Kidney (tissue), 14 donors: ENCODE results near the gene DPH6. TPM values are rescaled to one million over a fixed set of nuclear protein-coding genes. Genes with fewer than 3 reads are reported as not detected.

ENCODE experiments used
- DNase-seq, 5 donors: peaks; one replicate each; pipeline ENCODE4 v3.0.0-alpha.2; 2013 to 2020
- FAIRE-seq: peaks from 2 replicates; lab custom pipeline; 2012; peaks lifted over from hg19 to GRCh38; lab: Jason Lieb, UNC
- H3K27ac ChIP-seq, 2 donors: one replicate each; pipeline ENCODE4 v1.7.0; 2013; ENCODE audit warnings: low read depth in 2 of 2, low read length in 2 of 2, inconsistent platforms in 1 of 2
- H3K27me3 ChIP-seq: one replicate; pipeline ENCODE4 v1.7.1; 2013; ENCODE audit warnings: low read length, inconsistent platforms; ENCODE audit not compliant: control insufficient read depth, insufficient read depth
- H3K36me3 ChIP-seq, 3 donors: one replicate each; pipeline versions ENCODE4 v1.7.0 to v1.7.1; 2013; ENCODE audit warnings: low read length in 3 of 3, control low read depth in 1 of 3, inconsistent platforms in 1 of 3; ENCODE audit not compliant: insufficient read depth in 3 of 3, control insufficient read depth in 2 of 3
- H3K4me1 ChIP-seq, 3 donors: one replicate each; pipeline versions ENCODE4 v1.7.0 to v1.7.1; 2013; ENCODE audit warnings: low read length in 3 of 3, inconsistent platforms in 1 of 3, low read depth in 1 of 3; ENCODE audit not compliant: control insufficient read depth in 2 of 3, insufficient read depth in 2 of 3
- H3K4me3 ChIP-seq, 3 donors: one replicate each; pipeline versions ENCODE4 v1.7.0 to v1.8.1; 2013; ENCODE audit warnings: low read length in 3 of 3, control low read depth in 1 of 3, inconsistent platforms in 1 of 3
- H3K9ac ChIP-seq, 3 donors: one replicate each; pipeline versions ENCODE4 v1.7.0 to v1.7.1; 2013; ENCODE audit warnings: low read length in 3 of 3, control low read depth in 1 of 3, inconsistent platforms in 1 of 3
- H3K9me3 ChIP-seq, 3 donors: one replicate each; pipeline versions ENCODE4 v1.7.0 to v1.7.1; 2013; ENCODE audit warnings: low read length in 3 of 3, control low read depth in 1 of 3, inconsistent platforms in 1 of 3; ENCODE audit not compliant: control insufficient read depth in 2 of 3, insufficient read depth in 1 of 3
- CTCF ChIP-seq: IDR thresholded peaks from 3 replicates; pipeline ENCODE4 v1.5.1; 2012; ENCODE audit warnings: mild to moderate bottlenecking, moderate library complexity, borderline replicate concordance; ENCODE audit not compliant: insufficient read depth; ENCODE audit errors: extremely low read depth
- intact Hi-C: fragments of 100-400 bp; cut with DNase I; formaldehyde crosslinking; loops from one replicate; pipeline ENCODE4 v1.11.1; 2022
- polyA plus RNA-seq: library from polyadenylated mRNA; stranded (reverse); fragments of 350-450 nt; fragmentation: Illumina TruSeq; extraction: RNeasy Lipid Tissue Mini Kit (QIAGEN cat#74804); gene quantifications from one replicate; pipeline ENCODE4 v1.2.3, GENCODE V29; 2014; ENCODE audit warnings: low read depth, low replicate concordance; ENCODE audit not compliant: insufficient read depth
- total RNA-seq: library from RNA; stranded (reverse); fragmentation: NEBNext Ultra II Directional; extraction: Animal tissue kit (Norgen Biotek cat#: 25700); gene quantifications from one replicate; pipeline ENCODE4 v1.2.1, GENCODE V29; 2021
- donor health status: control.
- donor health status: control.
- donor health status: control.
- donor health status: control.
- donor health status: control.
- donor health status: DM: yes; HTN: yes; CAD: no.
- donor health status: Normal renal cell carcinoma (clear cell type).

DPH6 gene
- total and polyA plus RNA-seq, 2 donors from 2014 or later, result 10.1 to 29.8 TPM

GRCh38 chr15:35548435-35548834 lies 2.5 kb upstream of the DPH6 start:
- intact Hi-C loops, result no loop called here

GRCh38 chr15:35547775-35548364 lies 1.9 kb upstream of the DPH6 start:
- Histone ChIP-seq H3K27me3 (no peaks in the 10 kb centered on the region), H3K4me3 (peak overlapping the region in 1 of 3 donors; percentile 92), H3K36me3 (peaks cover 0 to 7% (median 0%) of the 10 kb centered on the region in 3 donors), H3K4me1 (peaks cover 5 to 14% (median 14%) of the 10 kb centered on the region in 3 donors), H3K9me3 (no peaks in the 10 kb centered on the region), H3K27ac (no peak overlapping the region), H3K9ac (no peak overlapping the region)
- FAIRE-seq (no peak), DNase-seq (peak in 1 of 5 donors; percentile 38)
- no peak for TF ChIP-seq CTCF
- intact Hi-C loops, result no loop called here

More at GRCh38 chr15:35548435-35548834, 2.5 kb upstream of the DPH6 start:
- DNase-seq (no peak), FAIRE-seq (no peak)
- no peak overlapping the region for H3K4me3 ChIP-seq
- H3K36me3 ChIP-seq, result peaks cover 0 to 7% (median 0%) of the 10 kb centered on the region in 3 donors
- no peak overlapping the region for H3K27ac ChIP-seq
- no peak for TF ChIP-seq CTCF
- no peaks in the 10 kb centered on the region for H3K9me3 ChIP-seq
- no peak overlapping the region for H3K9ac ChIP-seq
- peaks cover 5 to 14% (median 14%) of the 10 kb centered on the region in 3 donors for H3K4me1 ChIP-seq
- H3K27me3 ChIP-seq, result no peaks in the 10 kb centered on the region

- TF ChIP-seq CTCF, result no peak
- no peak for FAIRE-seq
- DNase-seq, result no peak
- Histone ChIP-seq H3K9ac (peak overlapping the region; percentile 79 to 83 (median 80)), H3K27ac (peak overlapping the region; percentile 98 to 99), H3K4me3 (peak overlapping the region; percentile 85 to 92 (median 90)), H3K9me3 (no peaks in the 10 kb centered on the region), H3K4me1 (peaks cover 5 to 14% (median 14%) of the 10 kb centered on the region in 3 donors), H3K27me3 (no peaks in the 10 kb centered on the region), H3K36me3 (peaks cover 0 to 7% (median 0%) of the 10 kb centered on the region in 3 donors)
- intact Hi-C loops, result no loop called here
These were observed 781 bp upstream of the DPH6 start for GRCh38 chr15:35546511-35547381.
